ENCODE measurements around the gene EVL. TPM values are rescaled to one million over a fixed set of nuclear protein-coding genes. Genes with fewer than 3 reads are reported as not detected.

Gene EVL, protein sequence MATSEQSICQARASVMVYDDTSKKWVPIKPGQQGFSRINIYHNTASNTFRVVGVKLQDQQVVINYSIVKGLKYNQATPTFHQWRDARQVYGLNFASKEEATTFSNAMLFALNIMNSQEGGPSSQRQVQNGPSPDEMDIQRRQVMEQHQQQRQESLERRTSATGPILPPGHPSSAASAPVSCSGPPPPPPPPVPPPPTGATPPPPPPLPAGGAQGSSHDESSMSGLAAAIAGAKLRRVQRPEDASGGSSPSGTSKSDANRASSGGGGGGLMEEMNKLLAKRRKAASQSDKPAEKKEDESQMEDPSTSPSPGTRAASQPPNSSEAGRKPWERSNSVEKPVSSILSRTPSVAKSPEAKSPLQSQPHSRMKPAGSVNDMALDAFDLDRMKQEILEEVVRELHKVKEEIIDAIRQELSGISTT
- total RNA-seq = 17.8 and 38.5 TPM in 2 replicates

GRCh38 chr14:100065111-100065871 lies at the start of gene EVL:
Gene EVL, plus strand, starts transcription at chr14:100065422. Its CDS starts 79 bp downstream, at chr14:100065501.

DNA sequence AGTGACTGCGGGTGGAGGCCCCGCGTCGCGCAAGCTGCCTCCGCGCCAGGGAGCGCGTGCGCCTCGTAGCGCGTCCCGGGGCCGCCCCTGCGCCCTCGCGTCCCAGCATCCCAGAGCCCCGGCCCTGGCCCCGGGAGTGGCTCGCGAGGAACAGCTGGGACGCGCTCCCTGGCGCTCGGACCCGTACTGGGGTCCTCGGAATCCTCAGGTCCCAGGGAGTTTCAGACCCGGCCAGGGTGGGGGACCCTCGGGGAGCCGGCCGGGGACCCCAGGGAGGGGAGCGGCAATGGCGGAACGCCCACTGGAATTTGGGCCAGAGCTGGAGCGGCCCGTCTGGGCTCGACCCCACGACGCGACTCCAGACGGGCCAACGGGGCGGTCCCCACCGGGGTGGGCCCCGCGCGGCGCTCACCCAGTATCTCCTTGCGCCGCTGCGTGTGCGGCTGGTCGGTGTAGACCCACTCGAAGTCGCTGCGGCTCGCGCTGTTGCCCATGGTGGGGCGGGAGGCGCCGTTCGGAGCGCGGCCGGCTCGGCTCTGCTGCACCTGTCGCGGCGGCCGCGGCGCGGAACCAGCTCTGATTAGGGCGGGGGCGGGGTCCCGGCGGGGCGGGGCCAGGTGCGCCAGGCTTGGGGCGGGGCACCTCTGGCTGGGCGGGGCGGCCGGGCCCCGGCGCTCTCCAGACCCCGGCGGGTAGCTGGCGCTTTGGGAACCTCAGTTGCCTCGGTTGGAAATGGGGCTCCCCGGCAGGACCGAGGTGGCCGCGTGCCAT lies 94.1 kb downstream of the EVL start, which contains the start of gene DEGS2:
TSS of gene DEGS2 (minus strand) at position 552 of the 771 bp plus-strand sequence. CDS start at position 494, 58 bp downstream.

Small RNA genes lying within 50 kb of the gene (small RNA-seq; reads per million reads assigned to genes)
- gene MIR151B (0.43 reads per million, percentile 21 among the genes with 10 or more reads in this experiment), gene MIR342 (2,987 reads per million, percentile 100 among the genes with 10 or more reads in this experiment)

Other genes starting within 250 kb of the EVL start
- gene DEGS2, start 94.2 kb downstream of the EVL start, total RNA-seq = under 0.01 and 0.39 TPM in 2 replicates
- gene YY1, start 173.7 kb downstream of the EVL start, total RNA-seq = 47.1 and 52.8 TPM in 2 replicates
- gene SLC25A29, start 241.0 kb downstream of the EVL start, total RNA-seq = 13.8 and 18.5 TPM in 2 replicates